ENCODE data around the gene FAM181A. TPM values are rescaled to one million over a fixed set of nuclear protein-coding genes. Genes with fewer than 3 reads are reported as not detected.

The FAM181A gene
- total RNA-seq, 2 experiments from 2014 or later: not detected

- H3K4me1 Mint-ChIP-seq: peaks cover 36% of the 10 kb centered on the region
- POLR2A ChIA-PET: interaction anchor here (0.7 to 6.1 kb wide), 21 partner anchors 11 to 197 kb away, joined by 3 to 79 read pairs (median 5); partner anchors contain the start of genes ASB2, CCDC197, DDX24 and IFI27L1
- H3K9me3 Mint-ChIP-seq: no peaks in the 10 kb centered on the region
- H3K27ac Mint-ChIP-seq: peak overlapping the region; percentile 68
- peak overlapping the region; percentile 52 for H3K4me3 Mint-ChIP-seq
- no peaks in the 10 kb centered on the region for H3K27me3 Mint-ChIP-seq
- peak; percentile 92 for DNase-seq
- peaks cover 83% of the 10 kb centered on the region for H3K36me3 Mint-ChIP-seq (ENCODE audit: low read depth)
- CTCF ChIA-PET: interaction anchor here (0.6 to 11.2 kb wide), 54 partner anchors 9 to 286 kb away, joined by 3 to 354 read pairs (median 4); partner anchors contain the start of genes ASB2, CCDC197, DDX24 and IFI27L1
Observed at GRCh38 chr14:93939304-93940229, 12.4 kb downstream of the FAM181A start.

DNA sequence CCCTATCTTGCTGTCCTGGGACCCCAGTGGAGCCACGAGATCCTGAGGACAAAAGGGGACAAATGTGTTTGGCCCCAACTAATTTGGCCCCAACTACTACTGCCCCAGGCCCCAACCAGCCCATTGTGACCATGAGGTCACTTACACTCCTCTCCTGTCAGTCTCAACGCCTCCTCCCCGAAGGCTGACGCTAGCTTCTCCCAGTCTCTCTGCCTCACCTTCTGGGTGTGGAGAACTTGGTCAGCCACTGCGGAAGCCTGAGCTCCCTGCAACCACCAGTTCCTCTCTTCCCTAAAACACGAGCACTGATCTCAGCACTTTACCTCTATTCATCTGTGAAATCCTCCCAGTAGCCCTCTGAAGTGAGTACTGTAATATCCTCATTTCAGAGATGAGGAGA, 13.3 kb downstream of the FAM181A start:
- POLR2A ChIA-PET: interaction anchor here (1.3 to 6.1 kb wide), 12 partner anchors 12 to 141 kb away, joined by 3 to 79 read pairs (median 12); partner anchors contain the start of genes ASB2, CCDC197, DDX24 and IFI27L1
- Mint-ChIP-seq H3K4me3 (peak overlapping the region; percentile 20), H3K4me1 (peaks cover 36% of the 10 kb centered on the region), H3K27me3 (no peaks in the 10 kb centered on the region), H3K27ac (peak overlapping the region; percentile 68), H3K36me3 (ENCODE audit: low read depth) (peaks cover 80% of the 10 kb centered on the region), H3K9me3 (no peaks in the 10 kb centered on the region)
- no peak for DNase-seq
- CTCF ChIA-PET: interaction anchor here (0.7 to 11.2 kb wide), 33 partner anchors 11 to 285 kb away, joined by 3 to 354 read pairs (median 9); partner anchors contain the start of genes ASB2, CCDC197, DDX24 and IFI27L1

DNA sequence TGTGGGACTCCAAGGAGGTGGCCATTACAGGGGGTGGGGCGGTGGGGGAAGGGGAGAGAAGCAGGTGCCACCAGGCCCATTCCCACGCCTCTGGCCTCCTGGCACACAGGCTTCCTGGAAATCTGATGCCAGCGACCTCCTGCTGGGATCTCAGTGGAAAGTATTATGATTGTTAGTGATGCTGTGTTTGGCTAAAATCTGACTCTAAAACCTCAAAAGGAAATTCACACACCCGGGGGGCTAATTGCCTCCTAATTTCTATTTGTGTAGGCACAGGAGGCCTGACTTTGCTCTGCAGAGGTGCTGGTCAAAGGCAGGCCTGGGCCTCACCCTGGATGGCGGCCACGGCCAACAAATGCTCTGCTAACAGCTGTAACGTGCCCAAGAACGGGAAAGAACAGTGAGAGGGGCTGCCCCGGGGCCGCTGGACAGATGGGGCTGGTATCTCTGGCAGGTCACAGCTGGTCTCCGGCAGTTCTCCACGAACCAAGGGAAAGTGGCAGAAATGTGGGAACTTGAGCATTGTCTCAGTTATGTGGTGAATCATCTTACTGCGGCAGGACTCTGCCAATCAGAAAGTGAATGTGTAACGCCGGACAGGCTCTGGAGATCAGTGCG, 14.3 kb downstream of the FAM181A start:
- H3K4me3 Mint-ChIP-seq: no peak overlapping the region
- ChIA-PET CTCF (interaction anchor here (1.0 to 11.2 kb wide), 8 partner anchors 10 to 239 kb away, joined by 3 to 354 read pairs (median 22); partner anchors contain the start of genes ASB2 and CCDC197), POLR2A (interaction anchor here (2.4 to 6.1 kb wide), 4 partner anchors 14 to 58 kb away, joined by 10 to 79 read pairs (median 51); partner anchors contain the start of gene CCDC197)
- H3K27ac Mint-ChIP-seq: peak overlapping the region; percentile 31
- peaks cover 33% of the 10 kb centered on the region for H3K4me1 Mint-ChIP-seq
- DNase-seq: no peak
- H3K27me3 Mint-ChIP-seq: no peaks in the 10 kb centered on the region
- H3K9me3 Mint-ChIP-seq: no peaks in the 10 kb centered on the region
- peaks cover 81% of the 10 kb centered on the region for H3K36me3 Mint-ChIP-seq (ENCODE audit: low read depth)

- Mint-ChIP-seq H3K4me3 (no peak overlapping the region), H3K4me1 (peaks cover 34% of the 10 kb centered on the region), H3K27me3 (no peaks in the 10 kb centered on the region), H3K27ac (no peak overlapping the region), H3K9me3 (no peaks in the 10 kb centered on the region), H3K36me3 (ENCODE audit: low read depth) (peaks cover 81% of the 10 kb centered on the region)
- CTCF ChIA-PET: interaction anchor here (0.7 to 11.2 kb wide), 7 partner anchors 9 to 186 kb away, joined by 3 to 354 read pairs (median 4); partner anchors contain the start of genes ASB2, CCDC197 and IFI27L2
- POLR2A ChIA-PET: interaction anchor here (0.8 to 6.0 kb wide), 7 partner anchors 10 to 56 kb away, joined by 3 to 63 read pairs (median 5); partner anchors contain the start of gene CCDC197
- no peak for DNase-seq
Observed at GRCh38 chr14:93943052-93943451, 15.9 kb downstream of the FAM181A start.

DNA sequence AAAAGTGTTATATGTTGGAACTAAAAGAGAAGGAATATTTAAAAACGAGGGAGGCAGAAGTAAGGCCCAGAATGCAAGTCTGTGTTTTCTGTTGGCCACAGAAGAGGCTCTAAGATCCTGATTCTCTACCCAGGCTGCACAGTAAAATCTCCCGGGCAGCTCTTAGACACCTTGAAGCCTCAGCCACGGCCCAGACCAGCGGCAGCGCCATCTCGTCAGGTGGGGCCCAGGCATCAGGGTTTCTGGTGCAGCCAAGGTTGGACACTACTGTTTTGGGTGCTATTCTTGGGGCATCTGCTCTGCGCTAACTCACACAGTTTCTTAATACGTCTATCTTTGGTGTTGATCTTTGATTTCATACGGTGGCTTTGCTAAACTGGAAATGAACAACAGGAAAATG, 16.8 kb downstream of the FAM181A start:
- Mint-ChIP-seq H3K36me3 (ENCODE audit: low read depth) (peaks cover 82% of the 10 kb centered on the region), H3K27ac (no peak overlapping the region), H3K4me1 (peaks cover 35% of the 10 kb centered on the region), H3K27me3 (no peaks in the 10 kb centered on the region), H3K4me3 (no peak overlapping the region), H3K9me3 (no peaks in the 10 kb centered on the region)
- CTCF ChIA-PET: interaction anchor here (0.7 to 11.2 kb wide), 5 partner anchors 9 to 185 kb away, joined by 3 to 354 read pairs (median 4); partner anchors contain the start of genes ASB2, CCDC197 and IFI27L2
- no peak for DNase-seq
- POLR2A ChIA-PET: interaction anchor here (0.9 to 6.0 kb wide), 4 partner anchors 9 to 56 kb away, joined by 4 to 63 read pairs (median 7); partner anchors contain the start of gene CCDC197

GRCh38 chr14:93944348-93945069, 17.4 kb downstream of the FAM181A start:
- peaks cover 32% of the 10 kb centered on the region for H3K4me1 Mint-ChIP-seq
- DNase-seq: no peak
- no peak overlapping the region for H3K27ac Mint-ChIP-seq
- POLR2A ChIA-PET: interaction anchor here (1.0 to 4.2 kb wide), 5 partner anchors 14 to 60 kb away, joined by 3 to 18 read pairs (median 4); no protein-coding TSS in a partner anchor
- CTCF ChIA-PET: interaction anchor here (11.2 kb wide), 1 partner anchor 29 kb away, joined by 354 read pairs; the partner anchor contains the start of gene ASB2
- no peak overlapping the region for H3K4me3 Mint-ChIP-seq
- H3K36me3 Mint-ChIP-seq (ENCODE audit: low read depth): peaks cover 83% of the 10 kb centered on the region
- H3K27me3 Mint-ChIP-seq: no peaks in the 10 kb centered on the region
- H3K9me3 Mint-ChIP-seq: no peaks in the 10 kb centered on the region

- Mint-ChIP-seq H3K4me3 (no peak overlapping the region), H3K36me3 (ENCODE audit: low read depth) (peaks cover 85% of the 10 kb centered on the region), H3K4me1 (peaks cover 28% of the 10 kb centered on the region), H3K9me3 (no peaks in the 10 kb centered on the region), H3K27me3 (no peaks in the 10 kb centered on the region), H3K27ac (no peak overlapping the region)
- ChIA-PET CTCF (interaction anchor here (11.2 kb wide), 1 partner anchor 28 kb away, joined by 354 read pairs; the partner anchor contains the start of gene ASB2), POLR2A (interaction anchor here (1.0 to 4.2 kb wide), 3 partner anchors 13 to 59 kb away, joined by 3 to 18 read pairs (median 3); no protein-coding TSS in a partner anchor)
- DNase-seq: no peak
Observed at GRCh38 chr14:93945070-93945399, 17.9 kb downstream of the FAM181A start.

DNA sequence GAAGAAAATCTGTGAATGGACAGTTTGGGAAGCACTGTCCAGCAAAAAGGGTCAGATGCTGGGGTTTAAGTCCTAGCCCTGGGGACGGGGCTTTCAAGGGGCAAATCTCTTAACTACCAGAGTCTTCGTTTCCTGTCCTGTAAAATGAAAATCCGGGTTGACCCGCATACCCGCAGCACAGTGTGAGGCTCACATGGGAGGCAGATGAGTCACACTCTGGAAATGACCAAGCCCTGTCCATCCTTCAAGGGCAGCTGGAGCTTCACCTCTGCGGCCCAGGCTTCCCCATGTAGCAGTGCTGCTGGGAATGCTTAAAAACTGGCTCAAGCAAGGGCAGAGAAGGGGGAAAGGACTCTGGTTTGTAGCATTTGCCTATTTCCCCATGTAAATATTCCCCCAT, 19.0 kb downstream of the FAM181A start:
- Mint-ChIP-seq H3K36me3 (ENCODE audit: low read depth) (peaks cover 87% of the 10 kb centered on the region), H3K4me3 (no peak overlapping the region), H3K4me1 (peaks cover 27% of the 10 kb centered on the region), H3K9me3 (no peaks in the 10 kb centered on the region), H3K27ac (peak overlapping the region; percentile 40), H3K27me3 (no peaks in the 10 kb centered on the region)
- DNase-seq: no peak
- ChIA-PET POLR2A (interaction anchor here (1.0 to 4.2 kb wide), 4 partner anchors 12 to 49 kb away, joined by 3 to 18 read pairs (median 11); no protein-coding TSS in a partner anchor), CTCF (interaction anchor here (1.1 to 2.1 kb wide), 3 partner anchors 10 to 25 kb away, joined by 3 to 10 read pairs (median 6); no protein-coding TSS in a partner anchor)

GRCh38 chr14:93946541-93947090, 19.5 kb downstream of the FAM181A start:
- ChIA-PET POLR2A (interaction anchor here (0.9 to 4.2 kb wide), 6 partner anchors 8 to 49 kb away, joined by 3 to 18 read pairs (median 6); no protein-coding TSS in a partner anchor), CTCF (interaction anchor here (1.1 to 2.1 kb wide), 3 partner anchors 10 to 24 kb away, joined by 3 to 10 read pairs (median 6); no protein-coding TSS in a partner anchor)
- Mint-ChIP-seq H3K27ac (peak overlapping the region; percentile 40), H3K27me3 (no peaks in the 10 kb centered on the region), H3K36me3 (ENCODE audit: low read depth) (peaks cover 86% of the 10 kb centered on the region), H3K4me3 (no peak overlapping the region), H3K4me1 (peaks cover 28% of the 10 kb centered on the region), H3K9me3 (no peaks in the 10 kb centered on the region)
- DNase-seq: no peak

- ChIA-PET CTCF (interaction anchor here (1.3 to 2.1 kb wide), 2 partner anchors 12 to 23 kb away, joined by 3 to 10 read pairs; no protein-coding TSS in a partner anchor), POLR2A (interaction anchor here (0.9 to 4.2 kb wide), 6 partner anchors 8 to 48 kb away, joined by 3 to 18 read pairs (median 6); no protein-coding TSS in a partner anchor)
- no peaks in the 10 kb centered on the region for H3K27me3 Mint-ChIP-seq
- no peak overlapping the region for H3K27ac Mint-ChIP-seq
- peaks cover 33% of the 10 kb centered on the region for H3K4me1 Mint-ChIP-seq
- no peak overlapping the region for H3K4me3 Mint-ChIP-seq
- DNase-seq: no peak
- no peaks in the 10 kb centered on the region for H3K9me3 Mint-ChIP-seq
- peaks cover 86% of the 10 kb centered on the region for H3K36me3 Mint-ChIP-seq (ENCODE audit: low read depth)
Observed at GRCh38 chr14:93947282-93947681, 20.1 kb downstream of the FAM181A start.

DNA sequence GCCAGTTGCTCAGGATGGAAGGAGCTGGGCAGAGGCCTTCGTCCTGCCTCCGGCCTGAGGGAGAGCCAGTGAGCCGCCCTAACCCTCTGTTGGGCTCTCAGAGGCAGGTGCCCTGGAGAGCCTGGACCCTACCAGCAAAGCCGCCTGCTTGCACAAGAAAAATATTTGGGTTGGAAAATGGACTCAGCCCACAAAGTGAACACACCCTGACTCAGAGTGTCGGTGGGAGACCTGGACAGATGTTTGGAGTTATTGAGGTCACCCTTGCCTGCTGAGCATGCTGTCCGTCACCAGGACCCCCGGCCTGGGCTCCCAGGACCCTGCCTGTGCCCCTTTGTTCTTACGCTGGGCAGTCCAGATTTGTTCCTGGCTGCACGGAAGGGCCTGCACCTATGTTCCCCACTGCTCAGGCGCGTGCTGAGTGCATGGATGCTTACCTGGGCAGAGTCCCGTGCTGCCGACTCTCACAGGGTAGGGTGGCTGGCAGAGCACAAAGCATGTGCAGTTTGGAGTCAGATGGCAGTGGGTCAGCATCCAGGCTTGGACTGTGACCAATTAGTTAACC, 22.4 kb downstream of the FAM181A start:
- H3K4me1 Mint-ChIP-seq: peaks cover 54% of the 10 kb centered on the region

More for the DNA sequence above, 22.4 kb downstream of the FAM181A start:
- no peak overlapping the region for H3K27ac Mint-ChIP-seq
- H3K9me3 Mint-ChIP-seq: no peaks in the 10 kb centered on the region
- H3K36me3 Mint-ChIP-seq (ENCODE audit: low read depth): peaks cover 86% of the 10 kb centered on the region
- no peak overlapping the region for H3K4me3 Mint-ChIP-seq
- POLR2A ChIA-PET: interaction anchor here (1.2 to 1.6 kb wide), 4 partner anchors 13 to 29 kb away, joined by 3 to 4 read pairs (median 4); partner anchors contain the start of gene ASB2
- no peaks in the 10 kb centered on the region for H3K27me3 Mint-ChIP-seq
- CTCF ChIA-PET: interaction anchor here (1.7 to 6.4 kb wide), 3 partner anchors 10 to 55 kb away, joined by 6 to 66 read pairs (median 7); no protein-coding TSS in a partner anchor
- DNase-seq: no peak

All from activated CD4-positive, alpha-beta memory T cell treated with anti-CD3 and anti-CD28 coated beads, Interleukin-2, amount 10 ng/mL, durations not matched to agents 7 days and 5 days (primary cell).